Measurements from ENCODE around the gene ACER2.
"Not testable (repeated sequence)": the region's sequence is repeated elsewhere in the genome, so short reads cannot be mapped to it uniquely, and the experiment has no call there.

The ACER2 gene

DNA sequence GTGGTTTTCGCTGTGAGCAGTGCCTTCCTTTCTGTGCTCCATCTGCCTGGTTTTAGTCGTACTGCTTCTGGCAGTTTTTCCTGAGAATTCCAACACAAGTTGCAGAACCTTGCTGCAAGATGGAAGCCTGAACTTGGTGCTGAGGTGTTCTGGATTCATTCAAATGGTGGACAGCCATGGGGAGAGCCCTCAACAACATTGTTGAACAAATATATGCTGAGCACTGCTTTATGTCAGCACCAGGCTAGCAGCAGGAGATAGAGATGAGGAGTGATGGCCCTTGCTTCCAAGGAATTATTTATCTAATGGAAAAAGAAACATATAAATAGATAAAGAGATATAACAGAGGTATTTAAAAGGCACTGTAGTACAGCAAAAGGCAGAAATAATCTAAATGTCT is 21.5 kb upstream of the ACER2 start:
- no peak for DNase-seq (ENCODE audit: low spot score)
- no peaks in the 10 kb centered on the region for H3K36me3 ChIP-seq (replicated peaks in 1 of 2; ENCODE audit: control insufficient read depth in 2 of 2, insufficient read depth in 2 of 2, low read length in 2 of 2)
- no CpG with 5 or more reads among the region's 2 CpGs for WGBS, 2 donors (ENCODE audit: extremely low coverage in 2 of 2, insufficient read length in 2 of 2, insufficient replicate concordance in 1 of 2)
- no peak overlapping the region for H3K4me3 ChIP-seq (ENCODE audit: low read length in 2 of 2)
- no peak overlapping the region for H3K14ac ChIP-seq (ENCODE audit: low read length)
- no peak overlapping the region for H3K27ac ChIP-seq (replicated peaks; ENCODE audit: low read length)
- no peak overlapping the region for H4K8ac ChIP-seq (ENCODE audit: low read depth, low read length)
- H2BK5ac ChIP-seq (ENCODE audit: low read length) = no peak overlapping the region
- no peaks in the 10 kb centered on the region for H3K4me1 ChIP-seq (ENCODE audit: control insufficient read depth in 2 of 2, insufficient read depth in 1 of 2, low read depth in 1 of 2, low read length in 2 of 2)
- no peak overlapping the region for H2AK5ac ChIP-seq (ENCODE audit: low read depth, low read length)
- no peak overlapping the region for H2BK15ac ChIP-seq (ENCODE audit: low read length)
- no peaks in the 10 kb centered on the region for H3K9me3 ChIP-seq (replicated peaks in 1 of 2; ENCODE audit: control insufficient read depth in 2 of 2, insufficient read depth in 1 of 2, low read depth in 1 of 2, low read length in 2 of 2)
- H4K91ac ChIP-seq (ENCODE audit: low read depth, low read length, poor library complexity) = no peak overlapping the region
- no peak overlapping the region for H3K23ac ChIP-seq (ENCODE audit: low read depth, low read length, poor library complexity)
- no peak overlapping the region for H2AFZ ChIP-seq (ENCODE audit: low read length)
- H3K4ac ChIP-seq (ENCODE audit: low read length) = no peak overlapping the region
- H2BK12ac ChIP-seq (ENCODE audit: low read length) = no peak overlapping the region
- no peak overlapping the region for H2BK120ac ChIP-seq (ENCODE audit: low read depth, low read length)
- H3K4me2 ChIP-seq (ENCODE audit: insufficient read depth, low read length, poor library complexity, severe bottlenecking) = no peak overlapping the region
- no peak overlapping the region for H3K18ac ChIP-seq (ENCODE audit: low read length)
- no peaks in the 10 kb centered on the region for H3K79me1 ChIP-seq (ENCODE audit: low read depth, low read length)
- no peaks in the 10 kb centered on the region for H3K27me3 ChIP-seq (ENCODE audit: control insufficient read depth in 3 of 3, insufficient read depth in 3 of 3, low read depth in 1 of 3, low read length in 3 of 3)
- H3K9ac ChIP-seq (ENCODE audit: low read depth, low read length, poor library complexity) = no peak overlapping the region

GRCh38 chr9:19389539-19389938 is 19.3 kb upstream of the ACER2 start:
- H4K91ac ChIP-seq (ENCODE audit: low read depth, low read length, poor library complexity); H3K23ac ChIP-seq (ENCODE audit: low read depth, low read length, poor library complexity); H3K4me2 ChIP-seq (ENCODE audit: insufficient read depth, low read length, poor library complexity, severe bottlenecking); H3K4me3 ChIP-seq (ENCODE audit: low read length in 2 of 2); H3K4ac ChIP-seq (ENCODE audit: low read length); H2BK12ac ChIP-seq (ENCODE audit: low read length); H3K27me3 ChIP-seq (ENCODE audit: control insufficient read depth in 3 of 3, insufficient read depth in 3 of 3, low read depth in 1 of 3, low read length in 3 of 3); H3K9me3 ChIP-seq (replicated peaks in 1 of 2; ENCODE audit: control insufficient read depth in 2 of 2, insufficient read depth in 1 of 2, low read depth in 1 of 2, low read length in 2 of 2); H3K9ac ChIP-seq (ENCODE audit: low read depth, low read length, poor library complexity); H3K4me1 ChIP-seq (ENCODE audit: control insufficient read depth in 2 of 2, insufficient read depth in 1 of 2, low read depth in 1 of 2, low read length in 2 of 2); H3K27ac ChIP-seq (replicated peaks; ENCODE audit: low read length); DNase-seq (ENCODE audit: low spot score); H3K14ac ChIP-seq (ENCODE audit: low read length); H3K79me1 ChIP-seq (ENCODE audit: low read depth, low read length); H4K8ac ChIP-seq (ENCODE audit: low read depth, low read length); H2AFZ ChIP-seq (ENCODE audit: low read length); H3K36me3 ChIP-seq (replicated peaks in 1 of 2; ENCODE audit: control insufficient read depth in 2 of 2, insufficient read depth in 2 of 2, low read length in 2 of 2); H3K18ac ChIP-seq (ENCODE audit: low read length); H2BK120ac ChIP-seq (ENCODE audit: low read depth, low read length); H2BK5ac ChIP-seq (ENCODE audit: low read length); H2BK15ac ChIP-seq (ENCODE audit: low read length); H2AK5ac ChIP-seq (ENCODE audit: low read depth, low read length): not testable (repeated sequence)
- WGBS, 2 donors (ENCODE audit: extremely low coverage in 2 of 2, insufficient read length in 2 of 2, insufficient replicate concordance in 1 of 2) = no CpG with 5 or more reads among the region's 4 CpGs

DNA sequence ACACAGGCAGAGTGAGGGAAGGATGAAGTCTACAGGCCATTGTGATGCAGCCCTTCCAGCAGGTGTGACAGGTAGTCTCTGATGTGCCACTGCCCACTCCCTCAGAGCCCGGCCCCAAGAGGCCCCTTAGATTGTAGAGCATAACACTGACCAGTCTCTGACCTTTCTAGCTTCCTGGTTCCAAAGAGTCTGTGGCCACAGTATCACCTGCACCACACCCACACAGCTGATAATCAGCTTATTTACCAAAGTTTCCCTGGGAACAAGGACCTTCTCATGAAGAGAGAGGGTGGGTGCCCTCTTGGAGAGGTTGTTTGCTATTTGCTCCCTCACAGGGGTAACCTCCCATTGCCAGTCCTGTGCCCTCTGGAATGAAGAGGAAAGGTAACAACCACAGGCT is 11.0 kb upstream of the ACER2 start:
- Histone ChIP-seq H2BK12ac (ENCODE audit: low read length) (no peak overlapping the region), H3K9me3 (replicated peaks in 1 of 2; ENCODE audit: control insufficient read depth in 2 of 2, insufficient read depth in 1 of 2, low read depth in 1 of 2, low read length in 2 of 2) (no peaks in the 10 kb centered on the region), H3K36me3 (replicated peaks in 1 of 2; ENCODE audit: control insufficient read depth in 2 of 2, insufficient read depth in 2 of 2, low read length in 2 of 2) (no peaks in the 10 kb centered on the region), H3K79me1 (ENCODE audit: low read depth, low read length) (no peaks in the 10 kb centered on the region), H3K18ac (ENCODE audit: low read length) (no peak overlapping the region), H3K4ac (ENCODE audit: low read length) (no peak overlapping the region), H2AK5ac (ENCODE audit: low read depth, low read length) (no peak overlapping the region), H2BK15ac (ENCODE audit: low read length) (no peak overlapping the region), H3K9ac (ENCODE audit: low read depth, low read length, poor library complexity) (no peak overlapping the region), H3K27ac (replicated peaks; ENCODE audit: low read length) (no peak overlapping the region), H4K91ac (ENCODE audit: low read depth, low read length, poor library complexity) (no peak overlapping the region), H2AFZ (ENCODE audit: low read length) (no peak overlapping the region), H3K4me2 (ENCODE audit: insufficient read depth, low read length, poor library complexity, severe bottlenecking) (no peak overlapping the region), H3K14ac (ENCODE audit: low read length) (no peak overlapping the region), H2BK5ac (ENCODE audit: low read length) (no peak overlapping the region), H3K23ac (ENCODE audit: low read depth, low read length, poor library complexity) (no peak overlapping the region), H4K8ac (ENCODE audit: low read depth, low read length) (no peak overlapping the region), H2BK120ac (ENCODE audit: low read depth, low read length) (no peak overlapping the region), H3K4me3 (ENCODE audit: low read length in 2 of 2) (no peak overlapping the region), H3K4me1 (ENCODE audit: control insufficient read depth in 2 of 2, insufficient read depth in 1 of 2, low read depth in 1 of 2, low read length in 2 of 2) (no peaks in the 10 kb centered on the region), H3K27me3 (ENCODE audit: control insufficient read depth in 3 of 3, insufficient read depth in 3 of 3, low read depth in 1 of 3, low read length in 3 of 3) (no peaks in the 10 kb centered on the region)
- DNase-seq (ENCODE audit: low spot score) = no peak
- no CpG with 5 or more reads among the region's 1 CpG for WGBS, 2 donors (ENCODE audit: extremely low coverage in 2 of 2, insufficient read length in 2 of 2, insufficient replicate concordance in 1 of 2)

- not testable (repeated sequence) for H3K4me2 ChIP-seq (ENCODE audit: insufficient read depth, low read length, poor library complexity, severe bottlenecking); H3K36me3 ChIP-seq (replicated peaks in 1 of 2; ENCODE audit: control insufficient read depth in 2 of 2, insufficient read depth in 2 of 2, low read length in 2 of 2); H3K9me3 ChIP-seq (replicated peaks in 1 of 2; ENCODE audit: control insufficient read depth in 2 of 2, insufficient read depth in 1 of 2, low read depth in 1 of 2, low read length in 2 of 2); H2BK120ac ChIP-seq (ENCODE audit: low read depth, low read length); H3K27me3 ChIP-seq (ENCODE audit: control insufficient read depth in 3 of 3, insufficient read depth in 3 of 3, low read depth in 1 of 3, low read length in 3 of 3); H3K4me1 ChIP-seq (ENCODE audit: control insufficient read depth in 2 of 2, insufficient read depth in 1 of 2, low read depth in 1 of 2, low read length in 2 of 2); H2BK12ac ChIP-seq (ENCODE audit: low read length); H4K91ac ChIP-seq (ENCODE audit: low read depth, low read length, poor library complexity); H4K8ac ChIP-seq (ENCODE audit: low read depth, low read length); H3K79me1 ChIP-seq (ENCODE audit: low read depth, low read length); H2BK5ac ChIP-seq (ENCODE audit: low read length); H2AFZ ChIP-seq (ENCODE audit: low read length); H3K23ac ChIP-seq (ENCODE audit: low read depth, low read length, poor library complexity); DNase-seq (ENCODE audit: low spot score); H3K27ac ChIP-seq (replicated peaks; ENCODE audit: low read length); H2AK5ac ChIP-seq (ENCODE audit: low read depth, low read length); H3K14ac ChIP-seq (ENCODE audit: low read length); H2BK15ac ChIP-seq (ENCODE audit: low read length); H3K4me3 ChIP-seq (ENCODE audit: low read length in 2 of 2); H3K9ac ChIP-seq (ENCODE audit: low read depth, low read length, poor library complexity); H3K4ac ChIP-seq (ENCODE audit: low read length); H3K18ac ChIP-seq (ENCODE audit: low read length)
- no CpG with 5 or more reads among the region's 4 CpGs for WGBS, 2 donors (ENCODE audit: extremely low coverage in 2 of 2, insufficient read length in 2 of 2, insufficient replicate concordance in 1 of 2)
These were observed 5.6 kb upstream of the ACER2 start for GRCh38 chr9:19403231-19403630.
